Gastroesophageal sphincter (tissue), 3 donors: ENCODE measurements around the gene SECISBP2.

Source experiments
- CTCF ChIP-seq, 4 experiments: fragments of 200-600 bp in 2 of 4; fragments of 450-650 bp in 2 of 4; sonication (generic) in 1 of 4; IDR thresholded peaks; one replicate each; pipeline ENCODE4 v1.5.1; 2017 to 2019; ENCODE audit warnings: antibody characterized with exemption in 4 of 4, mild to moderate bottlenecking in 2 of 4, moderate library complexity in 2 of 4
- EP300 ChIP-seq: sonication (generic); formaldehyde crosslinking; IDR thresholded peaks from one replicate; pipeline ENCODE4 v1.6.1; 2017; ENCODE audit warnings: antibody characterized with exemption, mild to moderate bottlenecking
- POLR2A ChIP-seq, 2 donors: fragments of 450-650 bp; IDR thresholded peaks; one replicate each; pipeline ENCODE4 v1.6.1; 2017; ENCODE audit warnings: antibody characterized with exemption in 2 of 2, mild to moderate bottlenecking in 2 of 2, moderate library complexity in 1 of 2

GRCh38 chr9:89376286-89376685 lies 58.0 kb downstream of the SECISBP2 start:
- TF ChIP-seq CTCF (IDR thresholded peaks at IDR 0.05) = no peak
- no peak for TF ChIP-seq EP300
- no peak for TF ChIP-seq POLR2A (IDR thresholded peaks at IDR 0.05)
